MM.1S (cell line): ENCODE data around the gene TMC4.
"Not testable (repeated sequence)": the region's sequence is repeated elsewhere in the genome, so short reads cannot be mapped to it uniquely, and the experiment has no call there.

ENCODE experiments used
- DNase-seq: peaks from one replicate; pipeline ENCODE4 v3.0.0-alpha.2; 2015
- H2AFZ ChIP-seq: fragments of 300-600 bp; sonication (generic); 2 replicates; pipeline ENCODE4 v1.6.0; 2016; ENCODE audit warnings: antibody characterized with exemption, low read length
- H3F3A ChIP-seq: fragments of 300-600 bp; sonication (generic); 2 replicates; pipeline ENCODE4 v1.6.1; 2016; ENCODE audit warnings: mild to moderate bottlenecking, antibody characterized with exemption, low read length, moderate library complexity, mixed read lengths; ENCODE audit not compliant: insufficient read depth
- H3K27ac ChIP-seq: fragments of 300-600 bp; sonication (generic); 2 replicates; pipeline ENCODE4 v1.5.1; 2016; ENCODE audit warnings: mild to moderate bottlenecking, low read length
- H3K27me3 ChIP-seq: fragments of 300-600 bp; sonication (generic); replicated peaks from 2 replicates; pipeline ENCODE4 v1.6.0; 2016; ENCODE audit warnings: low read length; ENCODE audit not compliant: insufficient read depth
- H3K36me3 ChIP-seq: fragments of 300-600 bp; sonication (generic); replicated peaks from 2 replicates; pipeline ENCODE4 v1.6.1; 2016; ENCODE audit warnings: mild to moderate bottlenecking, low read length, mixed read lengths; ENCODE audit not compliant: insufficient read depth
- H3K4me1 ChIP-seq: fragments of 300-600 bp; sonication (generic); 2 replicates; pipeline ENCODE4 v1.6.1; 2016; ENCODE audit warnings: low read length, mixed read lengths
- H3K4me2 ChIP-seq: fragments of 300-600 bp; sonication (generic); 2 replicates; pipeline ENCODE4 v1.6.0; 2016; ENCODE audit warnings: low read depth, low read length
- H3K4me3 ChIP-seq: fragments of 300-600 bp; sonication (generic); 2 replicates; pipeline ENCODE4 v1.5.1; 2016; ENCODE audit warnings: low read length, mixed read lengths
- H3K79me2 ChIP-seq: fragments of 300-600 bp; sonication (generic); 2 replicates; pipeline ENCODE4 v1.6.1; 2016; ENCODE audit warnings: mixed run types, low read length, mixed read lengths
- H3K9ac ChIP-seq: fragments of 300-600 bp; sonication (generic); 2 replicates; pipeline ENCODE4 v1.6.1; 2016; ENCODE audit warnings: low read length, mixed read lengths
- H3K9me2 ChIP-seq: fragments of 300-600 bp; sonication (generic); replicated peaks from 2 replicates; pipeline ENCODE4 v1.6.1; 2016; ENCODE audit warnings: mild to moderate bottlenecking, low read length, mixed read lengths; ENCODE audit not compliant: insufficient read depth
- H3K9me3 ChIP-seq: fragments of 300-600 bp; sonication (generic); replicated peaks from 2 replicates; pipeline ENCODE4 v1.6.1; 2016; ENCODE audit warnings: mild to moderate bottlenecking, low read length, mixed read lengths; ENCODE audit not compliant: insufficient read depth
- H4K20me1 ChIP-seq: fragments of 300-600 bp; sonication (generic); 2 replicates; pipeline ENCODE4 v1.6.1; 2016; ENCODE audit warnings: mild to moderate bottlenecking, low read length, moderate library complexity, mixed read lengths; ENCODE audit not compliant: insufficient read depth
- EZH2 ChIP-seq: fragments of 300-600 bp; sonication (generic); optimal IDR thresholded peaks from 2 replicates; pipeline ENCODE3; 2017; ENCODE audit warnings: low read depth, mild to moderate bottlenecking, antibody characterized with exemption, low read length, mixed read lengths
- EZH2phosphoT487 ChIP-seq: fragments of 300-600 bp; sonication (generic); IDR thresholded peaks from 2 replicates; pipeline ENCODE4 v1.6.1; 2018; ENCODE audit warnings: antibody characterized with exemption, low read length
- TF ChIP-seq, protein P1 (sequence below): fragments of 300-600 bp; sonication (generic); IDR thresholded peaks from 2 replicates; pipeline ENCODE4 v1.5.1; 2016; ENCODE audit warnings: antibody characterized with exemption, low read length, mixed read lengths

The TMC4 gene

GRCh38 chr19:54172471-54173358 is at the start of gene TMC4:
Gene TMC4 (minus strand): TSS chr19:54173160. CDS start chr19:54173117, 43 bp downstream.
- Histone ChIP-seq H3K79me2 (no peaks in the 10 kb centered on the region), H3K4me1 (peaks cover 4% of the 10 kb centered on the region; the same call in 1 of the 2 replicates), H3K9me2 (no peaks in the 10 kb centered on the region), H4K20me1 (no peaks in the 10 kb centered on the region), H3K9me3 (no peaks in the 10 kb centered on the region), H3K36me3 (no peaks in the 10 kb centered on the region), H3F3A (no peaks in the 10 kb centered on the region), H2AFZ (peak within 1 kb of the TSS; percentile 68), H3K4me3 (peak within 1 kb of the TSS; percentile 69), H3K9ac (peak within 1 kb of the TSS; percentile 50; the same call in 1 of the 2 replicates), H3K4me2 (peak within 1 kb of the TSS; percentile 98), H3K27ac (no peak within 1 kb of the TSS), H3K27me3 (no peaks in the 10 kb centered on the region)
- peak; percentile 76 for DNase-seq
- no peak for TF ChIP-seq EZH2phosphoT487
- TF ChIP-seq, protein P1, sequence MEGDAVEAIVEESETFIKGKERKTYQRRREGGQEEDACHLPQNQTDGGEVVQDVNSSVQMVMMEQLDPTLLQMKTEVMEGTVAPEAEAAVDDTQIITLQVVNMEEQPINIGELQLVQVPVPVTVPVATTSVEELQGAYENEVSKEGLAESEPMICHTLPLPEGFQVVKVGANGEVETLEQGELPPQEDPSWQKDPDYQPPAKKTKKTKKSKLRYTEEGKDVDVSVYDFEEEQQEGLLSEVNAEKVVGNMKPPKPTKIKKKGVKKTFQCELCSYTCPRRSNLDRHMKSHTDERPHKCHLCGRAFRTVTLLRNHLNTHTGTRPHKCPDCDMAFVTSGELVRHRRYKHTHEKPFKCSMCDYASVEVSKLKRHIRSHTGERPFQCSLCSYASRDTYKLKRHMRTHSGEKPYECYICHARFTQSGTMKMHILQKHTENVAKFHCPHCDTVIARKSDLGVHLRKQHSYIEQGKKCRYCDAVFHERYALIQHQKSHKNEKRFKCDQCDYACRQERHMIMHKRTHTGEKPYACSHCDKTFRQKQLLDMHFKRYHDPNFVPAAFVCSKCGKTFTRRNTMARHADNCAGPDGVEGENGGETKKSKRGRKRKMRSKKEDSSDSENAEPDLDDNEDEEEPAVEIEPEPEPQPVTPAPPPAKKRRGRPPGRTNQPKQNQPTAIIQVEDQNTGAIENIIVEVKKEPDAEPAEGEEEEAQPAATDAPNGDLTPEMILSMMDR = peak; percentile 57

DNA sequence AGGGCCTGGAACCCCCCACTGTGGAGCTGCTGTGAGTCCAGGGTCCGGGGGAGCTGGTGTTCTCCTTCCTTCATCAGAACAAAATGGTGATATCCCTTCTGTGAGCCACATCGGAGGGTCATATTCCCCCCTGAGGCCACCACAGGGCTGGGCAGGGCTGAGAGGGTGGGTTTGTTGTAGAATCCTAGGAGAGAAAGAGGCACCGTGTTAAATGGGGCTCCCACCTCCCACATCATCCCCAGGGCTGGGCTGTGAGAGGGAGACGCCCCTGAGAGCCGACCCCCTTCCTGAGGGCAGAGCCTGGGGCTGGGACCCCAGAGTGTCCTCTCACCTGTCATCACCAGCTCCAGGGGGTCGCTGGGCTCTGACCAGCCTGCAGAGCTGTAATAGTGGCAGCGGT is 49.0 kb upstream of the TMC4 start:
- not testable (repeated sequence) for H4K20me1 ChIP-seq, DNase-seq, H2AFZ ChIP-seq, H3K9ac ChIP-seq, H3F3A ChIP-seq, H3K9me3 ChIP-seq, H3K4me2 ChIP-seq, H3K4me1 ChIP-seq, H3K27me3 ChIP-seq, H3K9me2 ChIP-seq, H3K27ac ChIP-seq, H3K4me3 ChIP-seq, H3K36me3 ChIP-seq, H3K79me2 ChIP-seq

GRCh38 chr19:54219702-54220101 is 46.7 kb upstream of the TMC4 start:
- not testable (repeated sequence) for H2AFZ ChIP-seq, H3K27ac ChIP-seq, DNase-seq, H3K4me3 ChIP-seq, H3K27me3 ChIP-seq, H3K4me2 ChIP-seq, H3F3A ChIP-seq, H4K20me1 ChIP-seq, H3K36me3 ChIP-seq, H3K9me2 ChIP-seq, H3K79me2 ChIP-seq, H3K4me1 ChIP-seq, H3K9me3 ChIP-seq, H3K9ac ChIP-seq

GRCh38 chr19:54218960-54219661 is 46.2 kb upstream of the TMC4 start:
- DNase-seq = no peak
- Histone ChIP-seq H3K9me2 (no peaks in the 10 kb centered on the region), H3K4me3 (no peak overlapping the region), H3K4me1 (no peaks in the 10 kb centered on the region), H3K4me2 (no peak overlapping the region), H3K36me3 (no peaks in the 10 kb centered on the region), H3F3A (no peaks in the 10 kb centered on the region), H3K27me3 (no peaks in the 10 kb centered on the region), H3K9me3 (no peaks in the 10 kb centered on the region), H3K79me2 (no peaks in the 10 kb centered on the region), H3K9ac (no peak overlapping the region), H4K20me1 (no peaks in the 10 kb centered on the region), H3K27ac (no peak overlapping the region), H2AFZ (no peak overlapping the region)
- no peak for TF ChIP-seq EZH2
- TF ChIP-seq EZH2phosphoT487 = no peak
- TF ChIP-seq, protein P1 = no peak
